HEK293 (cell line): ENCODE measurements around the gene TRAT1.

Source experiments
- CTCF ChIA-PET: fragments of 350-600 bp; formaldehyde crosslinking; extraction: SDS; loops from one replicate; lab custom pipeline; 2021; ENCODE audit warnings: antibody characterized with exemption; lab: Yijun Ruan, JAX
- POLR2A ChIA-PET: fragments of 300-600 bp; formaldehyde crosslinking; extraction: SDS; loops from one replicate; lab custom pipeline; 2020; ENCODE audit warnings: antibody characterized with exemption, inconsistent platforms; lab: Yijun Ruan, JAX
- H3K27ac ChIP-seq: fragments of 200-500 bp; sonication (Bioruptor generic); 2 replicates; pipeline ENCODE4 v1.5.1; 2014; ENCODE audit warnings: low read depth, low read length, control low read depth, inconsistent platforms; ENCODE audit errors: extremely low read depth
- H3K36me3 ChIP-seq, 2 experiments: fragments of 200-500 bp in 1 of 2; sonication (Bioruptor generic) in 1 of 2; 1 replicate in 1 of 2; 2 replicates in 1 of 2; pipeline ENCODE4 v1.5.1; 2014 to 2017; ENCODE audit warnings: inconsistent platforms in 2 of 2, low read length in 2 of 2; ENCODE audit not compliant: control insufficient read depth in 2 of 2, insufficient read depth in 1 of 2
- H3K4me1 ChIP-seq: fragments of 200-500 bp; sonication (Bioruptor generic); 2 replicates; pipeline ENCODE4 v1.5.1; 2014; ENCODE audit warnings: mild to moderate bottlenecking, low read length, inconsistent platforms; ENCODE audit not compliant: control insufficient read depth, insufficient read depth
- H3K4me3 ChIP-seq: 2 replicates; pipeline ENCODE4 v1.5.1; 2011; ENCODE audit warnings: low read depth, mild to moderate bottlenecking, control low read depth, low read length, moderate library complexity
- H3K9me3 ChIP-seq: fragments of 200-500 bp; sonication (Bioruptor generic); 2 replicates; pipeline ENCODE4 v1.5.1; 2014; ENCODE audit warnings: low read depth, low read length, inconsistent platforms; ENCODE audit not compliant: control insufficient read depth, insufficient read depth
- MEIS1 ChIP-seq: sonication (generic); formaldehyde crosslinking; IDR thresholded peaks from 2 replicates; pipeline ENCODE4 v1.8.1; 2022; ENCODE audit warnings: missing genetic modification reagents, mild to moderate bottlenecking, borderline replicate concordance
- WT1 ChIP-seq: fragments of 450-650 bp; formaldehyde crosslinking; IDR thresholded peaks from 2 replicates; pipeline ENCODE4 v1.5.1; 2016; ENCODE audit warnings: missing biosample characterization, missing genetic modification characterization
- ZFP41 ChIP-seq: fragments of 450-650 bp; formaldehyde crosslinking; IDR thresholded peaks from 2 replicates; pipeline ENCODE4 v1.5.1; 2016; ENCODE audit warnings: missing biosample characterization, missing genetic modification characterization, borderline replicate concordance
- ZFP69B ChIP-seq: fragments of 450-650 bp; formaldehyde crosslinking; IDR thresholded peaks from 2 replicates; pipeline ENCODE4 v1.5.1; 2016; ENCODE audit warnings: missing biosample characterization, missing genetic modification characterization
- ZNF121 ChIP-seq: fragments of 450-650 bp; formaldehyde crosslinking; IDR thresholded peaks from 2 replicates; pipeline ENCODE4 v1.5.1; 2016; ENCODE audit warnings: missing biosample characterization, missing genetic modification characterization
- ZNF140 ChIP-seq: fragments of 450-650 bp; formaldehyde crosslinking; IDR thresholded peaks from 2 replicates; pipeline ENCODE4 v1.5.1; 2016; ENCODE audit warnings: missing biosample characterization, missing genetic modification characterization
- ZNF174 ChIP-seq: fragments of 450-650 bp; formaldehyde crosslinking; IDR thresholded peaks from 2 replicates; pipeline ENCODE4 v1.5.0; 2017; ENCODE audit warnings: missing biosample characterization, mild to moderate bottlenecking, missing genetic modification characterization
- ZNF221 ChIP-seq: fragments of 450-650 bp; formaldehyde crosslinking; IDR thresholded peaks from 2 replicates; pipeline ENCODE4 v1.5.1; 2017; ENCODE audit warnings: missing biosample characterization, missing genetic modification characterization, borderline replicate concordance
- ZNF362 ChIP-seq: fragments of 450-650 bp; formaldehyde crosslinking; IDR thresholded peaks from 2 replicates; pipeline ENCODE4 v1.5.1; 2016; ENCODE audit warnings: missing biosample characterization, missing genetic modification characterization
- ZNF404 ChIP-seq: fragments of 450-650 bp; formaldehyde crosslinking; IDR thresholded peaks from 2 replicates; pipeline ENCODE4 v1.5.1; 2017; ENCODE audit warnings: missing biosample characterization, missing genetic modification characterization
- ZNF518A ChIP-seq: fragments of 450-650 bp; formaldehyde crosslinking; conservative IDR thresholded peaks from 2 replicates; pipeline ENCODE4 v1.5.1; 2016; ENCODE audit warnings: low read depth, missing biosample characterization, missing genetic modification characterization
- ZNF580 ChIP-seq: fragments of 450-650 bp; formaldehyde crosslinking; IDR thresholded peaks from 2 replicates; pipeline ENCODE4 v1.5.1; 2016; ENCODE audit warnings: missing biosample characterization, missing genetic modification characterization
- ZNF621 ChIP-seq: fragments of 450-650 bp; formaldehyde crosslinking; IDR thresholded peaks from 2 replicates; pipeline ENCODE4 v1.5.1; 2017; ENCODE audit warnings: missing biosample characterization, missing genetic modification characterization
- ZNF623 ChIP-seq: fragments of 450-650 bp; formaldehyde crosslinking; IDR thresholded peaks from 2 replicates; pipeline ENCODE4 v1.5.1; 2016; ENCODE audit warnings: missing biosample characterization, missing genetic modification characterization
- ZNF658 ChIP-seq: fragments of 450-650 bp; formaldehyde crosslinking; IDR thresholded peaks from 2 replicates; pipeline ENCODE4; 2016; ENCODE audit warnings: missing biosample characterization, missing genetic modification characterization
- ZNF660 ChIP-seq: fragments of 450-650 bp; IDR thresholded peaks from 2 replicates; pipeline ENCODE4 v1.5.1; 2018; ENCODE audit warnings: missing biosample characterization, mild to moderate bottlenecking, missing genetic modification characterization
- ZNF76 ChIP-seq: fragments of 450-650 bp; formaldehyde crosslinking; IDR thresholded peaks from 2 replicates; pipeline ENCODE4; 2016; ENCODE audit warnings: low read depth, missing biosample characterization, missing genetic modification characterization, borderline replicate concordance
- ZNF837 ChIP-seq: fragments of 450-650 bp; formaldehyde crosslinking; IDR thresholded peaks from 2 replicates; pipeline ENCODE4 v1.5.1; 2016; ENCODE audit warnings: missing biosample characterization, missing genetic modification characterization
- ZNF843 ChIP-seq: fragments of 450-650 bp; formaldehyde crosslinking; IDR thresholded peaks from 2 replicates; pipeline ENCODE4 v1.5.1; 2016; ENCODE audit warnings: missing biosample characterization, missing genetic modification characterization
- ZSCAN4 ChIP-seq: fragments of 450-650 bp; formaldehyde crosslinking; IDR thresholded peaks from 2 replicates; pipeline ENCODE4 v1.5.1; 2017; ENCODE audit warnings: missing biosample characterization, missing genetic modification characterization
- TF ChIP-seq, protein P1 (sequence below): fragments of 450-650 bp; formaldehyde crosslinking; optimal IDR thresholded peaks from 2 replicates; pipeline ENCODE3; 2016; ENCODE audit warnings: missing biosample characterization, mild to moderate bottlenecking, missing genetic modification characterization
- TF ChIP-seq, protein P2 (sequence below): fragments of 450-650 bp; formaldehyde crosslinking; IDR thresholded peaks from 2 replicates; pipeline ENCODE4 v1.5.1; 2016; ENCODE audit warnings: missing biosample characterization, missing genetic modification characterization

The TRAT1 gene

DNA sequence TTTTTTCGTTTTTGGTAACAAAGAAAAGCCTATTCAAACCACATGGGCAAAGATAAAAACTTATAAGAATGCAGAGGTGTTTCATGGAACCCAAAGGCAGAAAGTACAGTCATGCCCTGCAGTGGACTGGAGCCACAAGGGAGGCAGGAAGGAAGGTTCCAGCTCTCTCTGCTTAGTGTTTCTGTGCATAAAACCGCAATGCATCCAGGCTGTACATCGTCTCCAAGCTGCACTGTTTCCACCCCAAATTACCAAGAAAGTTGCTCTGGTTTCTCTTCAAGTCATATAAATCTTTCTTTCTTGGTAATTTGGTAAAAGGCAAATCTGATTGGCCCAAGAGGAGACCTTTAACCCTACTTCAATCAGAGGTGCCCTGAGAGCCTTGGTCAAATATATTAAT, 15.8 kb downstream of the TRAT1 start:
- POLR2A ChIA-PET, result no interaction called here
- CTCF ChIA-PET, result no interaction called here

DNA sequence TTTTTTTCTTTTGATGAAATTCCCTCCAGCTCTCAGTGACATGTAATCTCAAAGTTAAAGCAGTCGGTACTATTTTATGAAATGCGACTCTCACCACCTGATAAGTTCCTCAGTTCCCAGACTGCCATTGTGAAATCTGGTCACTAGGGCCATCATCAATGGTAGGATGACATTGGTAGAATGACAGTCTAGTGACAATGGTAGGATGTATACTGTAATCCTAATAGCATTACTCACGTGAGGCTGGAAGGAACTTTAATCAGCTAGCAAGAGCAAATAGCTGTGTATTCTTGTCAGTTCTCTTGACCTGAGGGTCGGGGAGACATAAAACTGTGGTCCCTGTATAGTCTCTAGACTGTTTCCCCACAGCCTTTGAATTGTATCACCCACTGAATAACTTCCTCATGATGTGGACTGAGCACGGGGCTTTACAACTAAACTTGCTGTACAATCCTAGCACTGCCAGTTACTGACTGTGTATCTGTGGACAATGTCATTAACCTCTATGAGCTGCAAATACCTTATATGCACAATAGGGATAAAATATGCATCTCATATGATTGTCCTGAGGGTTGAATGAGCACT, 23.2 kb downstream of the TRAT1 start:
- Histone ChIP-seq H3K4me1 (no peaks in the 10 kb centered on the region), H3K36me3 (no peaks in the 10 kb centered on the region), H3K27ac (no peak overlapping the region), H3K4me3 (no peak overlapping the region), H3K9me3 (no peaks in the 10 kb centered on the region)
- CTCF ChIA-PET, result no interaction called here
- TF ChIP-seq ZFP41, result no peak
- no peak for TF ChIP-seq ZNF580 (tag by site-specific recombination)
- no peak for TF ChIP-seq MEIS1 (CRISPR knock-in tag)
- no peak for TF ChIP-seq WT1 (tag by site-specific recombination)
- no peak for TF ChIP-seq ZNF174
- no peak for TF ChIP-seq ZNF404 (tag by site-specific recombination)
- TF ChIP-seq ZNF76, result no peak
- no peak for TF ChIP-seq ZNF621 (tag by site-specific recombination)
- no peak for TF ChIP-seq ZNF660 (tag by site-specific recombination)
- TF ChIP-seq ZNF518A (tag by site-specific recombination), result no peak
- TF ChIP-seq ZNF140 (tag by site-specific recombination), result no peak
- POLR2A ChIA-PET, result no interaction called here

More for the DNA sequence above, 15.8 kb downstream of the TRAT1 start:
- Histone ChIP-seq H3K4me1 (no peaks in the 10 kb centered on the region), H3K4me3 (no peak overlapping the region), H3K9me3 (no peaks in the 10 kb centered on the region), H3K27ac (no peak overlapping the region), H3K36me3 (no peaks in the 10 kb centered on the region)
- TF ChIP-seq ZNF121 (tag by site-specific recombination), result no peak
- no peak for TF ChIP-seq ZSCAN4 (tag by site-specific recombination)
- TF ChIP-seq ZNF837 (tag by site-specific recombination), result no peak
- no peak for TF ChIP-seq ZNF580 (tag by site-specific recombination)
- TF ChIP-seq ZNF623 (tag by site-specific recombination), result no peak
- TF ChIP-seq ZNF843 (tag by site-specific recombination), result no peak
- no peak for TF ChIP-seq ZNF362 (tag by site-specific recombination)
- TF ChIP-seq, protein P1, sequence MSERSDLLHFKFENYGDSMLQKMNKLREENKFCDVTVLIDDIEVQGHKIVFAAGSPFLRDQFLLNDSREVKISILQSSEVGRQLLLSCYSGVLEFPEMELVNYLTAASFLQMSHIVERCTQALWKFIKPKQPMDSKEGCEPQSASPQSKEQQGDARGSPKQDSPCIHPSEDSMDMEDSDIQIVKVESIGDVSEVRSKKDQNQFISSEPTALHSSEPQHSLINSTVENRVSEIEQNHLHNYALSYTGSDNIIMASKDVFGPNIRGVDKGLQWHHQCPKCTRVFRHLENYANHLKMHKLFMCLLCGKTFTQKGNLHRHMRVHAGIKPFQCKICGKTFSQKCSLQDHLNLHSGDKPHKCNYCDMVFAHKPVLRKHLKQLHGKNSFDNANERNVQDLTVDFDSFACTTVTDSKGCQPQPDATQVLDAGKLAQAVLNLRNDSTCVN (tag by site-specific recombination), result no peak
- no peak for TF ChIP-seq ZNF658 (tag by site-specific recombination)
- TF ChIP-seq ZFP41, result no peak
- no peak for TF ChIP-seq ZFP69B (tag by site-specific recombination)
- TF ChIP-seq ZNF221, result no peak
- TF ChIP-seq, protein P2, sequence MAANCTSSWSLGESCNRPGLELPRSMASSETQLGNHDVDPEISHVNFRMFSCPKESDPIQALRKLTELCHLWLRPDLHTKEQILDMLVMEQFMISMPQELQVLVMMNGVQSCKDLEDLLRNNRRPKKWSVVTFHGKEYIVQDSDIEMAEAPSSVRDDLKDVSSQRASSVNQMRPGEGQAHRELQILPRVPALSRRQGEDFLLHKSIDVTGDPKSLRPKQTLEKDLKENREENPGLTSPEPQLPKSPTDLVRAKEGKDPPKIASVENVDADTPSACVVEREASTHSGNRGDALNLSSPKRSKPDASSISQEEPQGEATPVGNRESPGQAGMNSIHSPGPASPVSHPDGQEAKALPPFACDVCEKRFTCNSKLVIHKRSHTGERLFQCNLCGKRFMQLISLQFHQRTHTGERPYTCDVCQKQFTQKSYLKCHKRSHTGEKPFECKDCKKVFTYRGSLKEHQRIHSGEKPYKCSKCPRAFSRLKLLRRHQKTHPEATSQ (tag by site-specific recombination), result no peak
- TF ChIP-seq, all 188 proteins: peak for 0
